HCT116 (cell line): ENCODE results near the gene C12orf50.

Experiments
- EZH2phosphoT487 ChIP-seq: fragments of 200-600 bp; IDR thresholded peaks from 2 replicates; pipeline ENCODE4 v1.6.1; 2018; ENCODE audit warnings: antibody characterized with exemption, borderline replicate concordance
- POLR2A ChIP-seq: IDR thresholded peaks from 2 replicates; pipeline ENCODE4 v1.7.0; 2011; ENCODE audit warnings: borderline replicate concordance; ENCODE audit not compliant: insufficient read depth, insufficient read length; ENCODE audit errors: extremely low read depth
- TF ChIP-seq, protein P1 (sequence below), 3 experiments: fragments of 200-600 bp in 1 of 3; sonication (generic) in 1 of 3; IDR thresholded peaks in 2 of 3; conservative IDR thresholded peaks in 1 of 3; 2 replicates each; pipeline ENCODE4 v1.5.1; 2012 to 2017; ENCODE audit warnings: low read depth in 2 of 3, low read length in 2 of 3, antibody characterized with exemption in 1 of 3, borderline replicate concordance in 1 of 3, control low read depth in 1 of 3, mild to moderate bottlenecking in 1 of 3, mixed read lengths in 1 of 3, mixed run types in 1 of 3, moderate library complexity in 1 of 3; ENCODE audit not compliant: insufficient read depth in 1 of 3
- TF ChIP-seq, protein P2 (sequence below): IDR thresholded peaks from 2 replicates; pipeline ENCODE4 v1.6.1; 2012; ENCODE audit warnings: low read depth

DNA sequence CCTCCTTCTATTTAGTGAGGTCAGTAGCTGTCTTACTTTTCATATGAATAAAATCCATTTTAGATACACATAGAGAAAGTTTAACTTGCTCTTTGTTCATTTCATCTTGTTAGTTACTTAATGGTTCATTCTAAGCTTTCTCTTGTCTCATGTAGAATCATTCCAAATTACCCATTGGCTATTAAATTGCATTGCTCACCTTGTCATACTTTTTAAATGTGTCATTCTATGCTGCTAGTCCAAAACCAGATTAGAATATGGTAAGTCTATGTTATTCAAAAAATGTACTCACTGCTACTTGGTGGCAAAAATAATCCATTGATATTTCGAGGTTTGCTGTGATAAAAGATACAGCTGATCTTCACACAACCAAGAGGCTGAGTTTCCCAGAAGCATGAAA is 3.0 kb downstream of the C12orf50 start:
- TF ChIP-seq, protein P1, sequence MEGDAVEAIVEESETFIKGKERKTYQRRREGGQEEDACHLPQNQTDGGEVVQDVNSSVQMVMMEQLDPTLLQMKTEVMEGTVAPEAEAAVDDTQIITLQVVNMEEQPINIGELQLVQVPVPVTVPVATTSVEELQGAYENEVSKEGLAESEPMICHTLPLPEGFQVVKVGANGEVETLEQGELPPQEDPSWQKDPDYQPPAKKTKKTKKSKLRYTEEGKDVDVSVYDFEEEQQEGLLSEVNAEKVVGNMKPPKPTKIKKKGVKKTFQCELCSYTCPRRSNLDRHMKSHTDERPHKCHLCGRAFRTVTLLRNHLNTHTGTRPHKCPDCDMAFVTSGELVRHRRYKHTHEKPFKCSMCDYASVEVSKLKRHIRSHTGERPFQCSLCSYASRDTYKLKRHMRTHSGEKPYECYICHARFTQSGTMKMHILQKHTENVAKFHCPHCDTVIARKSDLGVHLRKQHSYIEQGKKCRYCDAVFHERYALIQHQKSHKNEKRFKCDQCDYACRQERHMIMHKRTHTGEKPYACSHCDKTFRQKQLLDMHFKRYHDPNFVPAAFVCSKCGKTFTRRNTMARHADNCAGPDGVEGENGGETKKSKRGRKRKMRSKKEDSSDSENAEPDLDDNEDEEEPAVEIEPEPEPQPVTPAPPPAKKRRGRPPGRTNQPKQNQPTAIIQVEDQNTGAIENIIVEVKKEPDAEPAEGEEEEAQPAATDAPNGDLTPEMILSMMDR (IDR thresholded peaks at IDR 0.05 in 2 of 3, conservative IDR thresholded peaks at IDR 0.05 in 1 of 3; ENCODE audit: borderline replicate concordance in 1 of 3, insufficient read depth in 1 of 3, low read depth in 2 of 3, low read length in 2 of 3), result no peak
- TF ChIP-seq, protein P2, sequence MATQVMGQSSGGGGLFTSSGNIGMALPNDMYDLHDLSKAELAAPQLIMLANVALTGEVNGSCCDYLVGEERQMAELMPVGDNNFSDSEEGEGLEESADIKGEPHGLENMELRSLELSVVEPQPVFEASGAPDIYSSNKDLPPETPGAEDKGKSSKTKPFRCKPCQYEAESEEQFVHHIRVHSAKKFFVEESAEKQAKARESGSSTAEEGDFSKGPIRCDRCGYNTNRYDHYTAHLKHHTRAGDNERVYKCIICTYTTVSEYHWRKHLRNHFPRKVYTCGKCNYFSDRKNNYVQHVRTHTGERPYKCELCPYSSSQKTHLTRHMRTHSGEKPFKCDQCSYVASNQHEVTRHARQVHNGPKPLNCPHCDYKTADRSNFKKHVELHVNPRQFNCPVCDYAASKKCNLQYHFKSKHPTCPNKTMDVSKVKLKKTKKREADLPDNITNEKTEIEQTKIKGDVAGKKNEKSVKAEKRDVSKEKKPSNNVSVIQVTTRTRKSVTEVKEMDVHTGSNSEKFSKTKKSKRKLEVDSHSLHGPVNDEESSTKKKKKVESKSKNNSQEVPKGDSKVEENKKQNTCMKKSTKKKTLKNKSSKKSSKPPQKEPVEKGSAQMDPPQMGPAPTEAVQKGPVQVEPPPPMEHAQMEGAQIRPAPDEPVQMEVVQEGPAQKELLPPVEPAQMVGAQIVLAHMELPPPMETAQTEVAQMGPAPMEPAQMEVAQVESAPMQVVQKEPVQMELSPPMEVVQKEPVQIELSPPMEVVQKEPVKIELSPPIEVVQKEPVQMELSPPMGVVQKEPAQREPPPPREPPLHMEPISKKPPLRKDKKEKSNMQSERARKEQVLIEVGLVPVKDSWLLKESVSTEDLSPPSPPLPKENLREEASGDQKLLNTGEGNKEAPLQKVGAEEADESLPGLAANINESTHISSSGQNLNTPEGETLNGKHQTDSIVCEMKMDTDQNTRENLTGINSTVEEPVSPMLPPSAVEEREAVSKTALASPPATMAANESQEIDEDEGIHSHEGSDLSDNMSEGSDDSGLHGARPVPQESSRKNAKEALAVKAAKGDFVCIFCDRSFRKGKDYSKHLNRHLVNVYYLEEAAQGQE, result no peak
- no peak for TF ChIP-seq POLR2A
- TF ChIP-seq EZH2phosphoT487, result no peak
